ENCODE data around the gene CDS2. TPM values are rescaled to one million over a fixed set of nuclear protein-coding genes. Genes with fewer than 3 reads are reported as not detected.

The CDS2 gene
- total RNA-seq, 4 donors from 2014 or later = 34.0 to 55.4 (median 40.9) TPM

DNA sequence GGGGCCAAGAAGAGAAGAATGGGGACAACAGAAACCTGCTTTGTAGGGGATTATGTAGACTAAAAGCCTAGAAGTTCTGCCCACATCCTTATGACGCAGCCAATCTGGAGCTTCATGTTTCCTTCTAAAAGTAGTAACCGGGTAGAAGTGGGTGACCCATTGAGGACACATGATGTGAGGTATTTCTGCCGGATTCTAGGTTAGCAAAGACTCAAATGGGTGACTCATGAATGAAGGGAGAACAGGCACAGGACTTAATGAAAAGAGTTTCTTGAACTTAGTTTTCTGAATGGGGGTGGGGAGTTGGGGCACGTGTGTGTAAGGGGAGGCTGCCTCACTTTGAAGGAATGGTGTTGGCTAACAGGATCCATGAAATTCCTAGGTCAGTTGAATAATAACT is 68.8 kb downstream of the CDS2 start:
- Histone ChIP-seq H3K9me3 (no peaks in the 10 kb centered on the region), H3K36me3 (peaks cover 0 to 2% of the 10 kb centered on the region in 2 donors), H3K27ac (no peak overlapping the region), H3K4me1 (no peaks in the 10 kb centered on the region), H3K4me3 (replicated peaks in 1 of 3) (no peak overlapping the region), H3K27me3 (no peaks in the 10 kb centered on the region)
- intact Hi-C loops (cut with DNase I) = no loop called here
- WGBS, 2 donors = 87 to 91% methylated on average over 4 of the region's 4 CpGs
- no peak for DNase-seq
- TF ChIP-seq, protein P1, sequence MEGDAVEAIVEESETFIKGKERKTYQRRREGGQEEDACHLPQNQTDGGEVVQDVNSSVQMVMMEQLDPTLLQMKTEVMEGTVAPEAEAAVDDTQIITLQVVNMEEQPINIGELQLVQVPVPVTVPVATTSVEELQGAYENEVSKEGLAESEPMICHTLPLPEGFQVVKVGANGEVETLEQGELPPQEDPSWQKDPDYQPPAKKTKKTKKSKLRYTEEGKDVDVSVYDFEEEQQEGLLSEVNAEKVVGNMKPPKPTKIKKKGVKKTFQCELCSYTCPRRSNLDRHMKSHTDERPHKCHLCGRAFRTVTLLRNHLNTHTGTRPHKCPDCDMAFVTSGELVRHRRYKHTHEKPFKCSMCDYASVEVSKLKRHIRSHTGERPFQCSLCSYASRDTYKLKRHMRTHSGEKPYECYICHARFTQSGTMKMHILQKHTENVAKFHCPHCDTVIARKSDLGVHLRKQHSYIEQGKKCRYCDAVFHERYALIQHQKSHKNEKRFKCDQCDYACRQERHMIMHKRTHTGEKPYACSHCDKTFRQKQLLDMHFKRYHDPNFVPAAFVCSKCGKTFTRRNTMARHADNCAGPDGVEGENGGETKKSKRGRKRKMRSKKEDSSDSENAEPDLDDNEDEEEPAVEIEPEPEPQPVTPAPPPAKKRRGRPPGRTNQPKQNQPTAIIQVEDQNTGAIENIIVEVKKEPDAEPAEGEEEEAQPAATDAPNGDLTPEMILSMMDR (IDR thresholded peaks at IDR 0.05) = no peak
- TF ChIP-seq POLR2A (IDR thresholded peaks at IDR 0.05) = no peak

DNA sequence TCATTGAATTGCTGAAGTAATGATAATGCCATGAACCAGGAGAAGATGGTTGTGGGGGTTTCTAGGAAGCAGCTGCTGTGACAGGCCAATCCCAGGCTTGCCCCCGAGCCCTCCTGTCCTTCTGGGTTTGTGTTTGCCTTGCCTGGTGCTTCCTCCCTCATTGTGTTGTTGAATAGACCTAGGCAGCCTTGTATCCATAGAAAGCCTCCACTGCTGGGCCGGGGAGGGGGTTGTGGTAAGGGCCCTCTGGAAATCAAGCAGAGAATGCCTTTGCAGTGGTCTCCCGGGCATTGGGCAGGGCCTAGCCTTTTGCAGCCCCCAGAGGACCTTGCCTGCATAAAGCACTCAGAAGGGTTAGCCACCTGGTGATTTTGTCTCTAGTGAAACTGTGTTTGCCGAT is 69.3 kb downstream of the CDS2 start:
- H3K4me3 ChIP-seq (replicated peaks in 1 of 3) = no peak overlapping the region
- intact Hi-C loops (cut with DNase I) = no loop called here
- no peaks in the 10 kb centered on the region for H3K4me1 ChIP-seq
- H3K36me3 ChIP-seq = no peaks in the 10 kb centered on the region
- H3K27me3 ChIP-seq = no peaks in the 10 kb centered on the region
- 84 to 91% methylated on average over 4 of the region's 4 CpGs for WGBS, 2 donors
- TF ChIP-seq POLR2A (IDR thresholded peaks at IDR 0.05) = no peak
- TF ChIP-seq, protein P1 (IDR thresholded peaks at IDR 0.05) = no peak
- no peak overlapping the region for H3K27ac ChIP-seq
- no peak for DNase-seq
- H3K9me3 ChIP-seq = no peaks in the 10 kb centered on the region

GRCh38 chr20:5197270-5197827 is 70.5 kb downstream of the CDS2 start:
- no peaks in the 10 kb centered on the region for H3K4me1 ChIP-seq
- DNase-seq = no peak
- no peaks in the 10 kb centered on the region for H3K27me3 ChIP-seq
- no peaks in the 10 kb centered on the region for H3K9me3 ChIP-seq
- WGBS, 2 donors = 85 to 90% methylated on average over 11 of the region's 11 CpGs
- no peaks in the 10 kb centered on the region for H3K36me3 ChIP-seq
- no peak overlapping the region for H3K27ac ChIP-seq
- TF ChIP-seq POLR2A (IDR thresholded peaks at IDR 0.05) = no peak
- TF ChIP-seq, protein P1 (IDR thresholded peaks at IDR 0.05) = no peak
- H3K4me3 ChIP-seq (replicated peaks in 1 of 3) = no peak overlapping the region
- intact Hi-C loops (cut with DNase I) = no loop called here

GRCh38 chr20:5197847-5198650 is 71.2 kb downstream of the CDS2 start:
- no peak for DNase-seq
- H3K9me3 ChIP-seq = no peaks in the 10 kb centered on the region
- TF ChIP-seq, protein P1 (IDR thresholded peaks at IDR 0.05) = no peak
- TF ChIP-seq POLR2A (IDR thresholded peaks at IDR 0.05) = no peak
- H3K27ac ChIP-seq = no peak overlapping the region
- H3K4me1 ChIP-seq = no peaks in the 10 kb centered on the region
- WGBS, 2 donors = 91 to 92% methylated on average over 10 of the region's 10 CpGs
- no peak overlapping the region for H3K4me3 ChIP-seq (replicated peaks in 1 of 3)
- no peaks in the 10 kb centered on the region for H3K27me3 ChIP-seq
- intact Hi-C loops (cut with DNase I) = no loop called here
- H3K36me3 ChIP-seq = no peaks in the 10 kb centered on the region

DNA sequence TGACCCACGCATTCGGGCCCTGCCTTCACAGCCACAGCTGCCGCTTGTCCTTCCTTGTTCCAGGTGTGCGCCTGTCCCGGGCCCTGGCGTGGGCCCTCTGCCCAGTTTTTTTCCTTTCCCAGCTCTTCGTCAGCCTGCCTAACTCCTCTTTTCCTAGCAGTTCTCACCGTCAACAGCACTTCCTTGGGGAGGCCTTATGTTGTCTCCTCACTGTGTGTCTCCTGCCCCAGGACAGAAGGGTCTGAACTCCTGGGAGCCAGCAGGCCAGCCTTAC is 71.8 kb downstream of the CDS2 start:
- TF ChIP-seq, protein P1 (IDR thresholded peaks at IDR 0.05) = no peak
- TF ChIP-seq POLR2A (IDR thresholded peaks at IDR 0.05) = no peak
- H3K36me3 ChIP-seq = no peaks in the 10 kb centered on the region

More for the DNA sequence above, 71.8 kb downstream of the CDS2 start:
- Histone ChIP-seq H3K27ac (no peak overlapping the region), H3K4me3 (replicated peaks in 1 of 3) (no peak overlapping the region), H3K27me3 (no peaks in the 10 kb centered on the region), H3K9me3 (no peaks in the 10 kb centered on the region), H3K4me1 (no peaks in the 10 kb centered on the region)
- DNase-seq = no peak
- WGBS, 2 donors = 95 to 96% methylated on average over 8 of the region's 8 CpGs
- intact Hi-C loops (cut with DNase I) = no loop called here
